ENCODE measurements around the gene CLCA4.

Gene CLCA4

GRCh38 chr1:86616871-86617270, 70.0 kb downstream of the CLCA4 start:
- Histone ChIP-seq H3K9me3 (ENCODE audit: control insufficient read depth in 2 of 2, low read length in 2 of 2) (peaks cover 0 to 11% of the 10 kb centered on the region in 2 donors), H3K27me3 (ENCODE audit: control insufficient read depth in 1 of 2, insufficient read depth in 2 of 2, low read length in 2 of 2) (peaks cover 0 to 3% of the 10 kb centered on the region in 2 donors), H3K4me3 (ENCODE audit: low read length in 2 of 2) (no peak overlapping the region), H3K4me1 (ENCODE audit: control insufficient read depth, insufficient read depth, low read length) (no peaks in the 10 kb centered on the region), H3K9ac (ENCODE audit: low read length in 2 of 2) (no peak overlapping the region), H3K36me3 (ENCODE audit: control insufficient read depth in 2 of 2, insufficient read depth in 2 of 2, low read length in 2 of 2) (no peaks in the 10 kb centered on the region), H3K27ac (ENCODE audit: low read length) (no peak overlapping the region)

DNA sequence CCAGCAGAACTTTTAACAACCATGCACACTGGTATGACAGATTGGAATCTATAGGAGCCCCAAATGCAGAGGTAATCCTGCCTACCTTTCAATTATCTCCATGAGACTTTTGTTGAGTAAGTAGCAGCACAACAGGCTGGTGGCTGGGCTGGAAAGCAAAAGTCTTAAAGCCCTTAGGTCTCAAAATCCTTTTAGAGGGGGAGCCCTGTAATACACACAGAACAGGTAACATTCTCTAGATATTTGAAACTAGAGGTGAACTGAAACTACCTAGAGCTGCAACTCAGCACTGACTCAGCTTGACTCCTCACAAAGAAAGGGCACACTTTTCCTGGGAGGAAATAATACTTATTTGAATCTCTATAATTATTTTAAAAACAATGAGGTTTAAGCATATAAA, 71.5 kb downstream of the CLCA4 start:
- H3K4me1 ChIP-seq (ENCODE audit: control insufficient read depth, insufficient read depth, low read length), result no peaks in the 10 kb centered on the region
- H3K4me3 ChIP-seq (ENCODE audit: low read length in 2 of 2), result no peak overlapping the region
- H3K27ac ChIP-seq (ENCODE audit: low read length), result no peak overlapping the region
- no peaks in the 10 kb centered on the region for H3K36me3 ChIP-seq (ENCODE audit: control insufficient read depth in 2 of 2, insufficient read depth in 2 of 2, low read length in 2 of 2)
- H3K9ac ChIP-seq (ENCODE audit: low read length in 2 of 2), result no peak overlapping the region
- peaks cover 3 to 22% of the 10 kb centered on the region in 2 donors for H3K9me3 ChIP-seq (ENCODE audit: control insufficient read depth in 2 of 2, low read length in 2 of 2)
- peaks cover 0 to 3% of the 10 kb centered on the region in 2 donors for H3K27me3 ChIP-seq (ENCODE audit: control insufficient read depth in 1 of 2, insufficient read depth in 2 of 2, low read length in 2 of 2)

DNA sequence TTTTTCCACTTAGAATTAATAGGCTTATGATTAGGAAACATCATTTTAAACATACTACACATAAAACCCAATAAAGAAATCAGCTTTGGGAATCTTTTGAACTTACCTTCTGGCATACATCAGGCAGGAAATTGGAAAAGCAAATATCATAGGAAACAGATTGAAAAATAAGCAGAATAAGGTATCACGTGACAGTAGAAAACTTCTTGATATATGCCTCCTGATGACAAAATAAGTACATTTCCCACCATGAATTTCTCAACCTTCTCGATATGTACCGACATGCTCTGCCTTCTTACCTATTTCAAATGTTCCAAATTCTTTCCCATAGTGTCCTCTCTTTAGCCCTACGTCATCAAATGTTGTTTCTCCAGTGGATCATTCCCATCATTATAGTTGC, 72.4 kb downstream of the CLCA4 start:
- Histone ChIP-seq H3K4me1 (ENCODE audit: control insufficient read depth, insufficient read depth, low read length) (no peaks in the 10 kb centered on the region), H3K9ac (ENCODE audit: low read length in 2 of 2) (no peak overlapping the region), H3K36me3 (ENCODE audit: control insufficient read depth in 2 of 2, insufficient read depth in 2 of 2, low read length in 2 of 2) (no peaks in the 10 kb centered on the region), H3K4me3 (ENCODE audit: low read length in 2 of 2) (no peak overlapping the region), H3K27ac (ENCODE audit: low read length) (no peak overlapping the region), H3K27me3 (ENCODE audit: control insufficient read depth in 1 of 2, insufficient read depth in 2 of 2, low read length in 2 of 2) (peaks cover 0 to 3% of the 10 kb centered on the region in 2 donors), H3K9me3 (ENCODE audit: control insufficient read depth in 2 of 2, low read length in 2 of 2) (peaks cover 3 to 18% of the 10 kb centered on the region in 2 donors)

- H3K36me3 ChIP-seq (ENCODE audit: control insufficient read depth in 2 of 2, insufficient read depth in 2 of 2, low read length in 2 of 2), result no peaks in the 10 kb centered on the region
- H3K4me3 ChIP-seq (ENCODE audit: low read length in 2 of 2), result no peak overlapping the region
- H3K9me3 ChIP-seq (ENCODE audit: control insufficient read depth in 2 of 2, low read length in 2 of 2), result peaks cover 3 to 15% of the 10 kb centered on the region in 2 donors
- no peaks in the 10 kb centered on the region for H3K4me1 ChIP-seq (ENCODE audit: control insufficient read depth, insufficient read depth, low read length)
- no peak overlapping the region for H3K9ac ChIP-seq (ENCODE audit: low read length in 2 of 2)
- H3K27ac ChIP-seq (ENCODE audit: low read length), result no peak overlapping the region
- H3K27me3 ChIP-seq (ENCODE audit: control insufficient read depth in 1 of 2, insufficient read depth in 2 of 2, low read length in 2 of 2), result peaks cover 0 to 3% of the 10 kb centered on the region in 2 donors
These were observed 74.4 kb downstream of the CLCA4 start for GRCh38 chr1:86621286-86621685.
